Liver (tissue), 9 donors: Measurements from ENCODE around the gene LAMA2. TPM values are rescaled to one million over a fixed set of nuclear protein-coding genes. Genes with fewer than 3 reads are reported as not detected.
"Not testable (repeated sequence)": the region's sequence is repeated elsewhere in the genome, so short reads cannot be mapped to it uniquely, and the experiment has no call there.

Experiments used
- DNase-seq: peaks from one replicate; pipeline ENCODE4 v3.0.0-alpha.2; 2017; ENCODE audit warnings: low spot score
- H3K27ac ChIP-seq, 2 donors: one replicate each; pipeline ENCODE4 v1.7.0; 2013; ENCODE audit warnings: inconsistent platforms in 2 of 2, low read length in 2 of 2, control low read depth in 1 of 2, low read depth in 1 of 2, mild to moderate bottlenecking in 1 of 2
- H3K27me3 ChIP-seq, 4 donors: one replicate each; pipeline versions ENCODE4 v1.6.1 to v1.7.0; 2013; ENCODE audit warnings: low read length in 3 of 4, inconsistent platforms in 1 of 4, mild to moderate bottlenecking in 1 of 4, moderate library complexity in 1 of 4; ENCODE audit not compliant: control insufficient read depth in 4 of 4, insufficient read depth in 4 of 4
- H3K36me3 ChIP-seq, 4 donors: one replicate each; pipeline versions ENCODE4 v1.6.1 to v1.7.0; 2013; ENCODE audit warnings: low read length in 3 of 4, mild to moderate bottlenecking in 3 of 4, low read depth in 1 of 4, moderate library complexity in 1 of 4; ENCODE audit not compliant: control insufficient read depth in 4 of 4, insufficient read depth in 3 of 4
- H3K4me1 ChIP-seq, 4 donors: one replicate each; pipeline versions ENCODE4 v1.6.1 to v1.7.0; 2013; ENCODE audit warnings: low read length in 3 of 4, mild to moderate bottlenecking in 3 of 4, moderate library complexity in 1 of 4; ENCODE audit not compliant: control insufficient read depth in 4 of 4, insufficient read depth in 4 of 4
- H3K4me3 ChIP-seq, 3 donors: one replicate each; pipeline versions ENCODE4 v1.6.1 to v1.7.0; 2013; ENCODE audit warnings: low read length in 3 of 3, control low read depth in 1 of 3, low read depth in 1 of 3, mild to moderate bottlenecking in 1 of 3
- H3K9ac ChIP-seq, 2 donors: one replicate each; pipeline ENCODE4 v1.7.0; 2013; ENCODE audit warnings: low read length in 2 of 2, mild to moderate bottlenecking in 2 of 2, moderate library complexity in 2 of 2, control low read depth in 1 of 2, low read depth in 1 of 2
- H3K9me3 ChIP-seq, 4 donors: one replicate each; pipeline versions ENCODE4 v1.6.1 to v1.7.0; 2013; ENCODE audit warnings: low read length in 3 of 4; ENCODE audit not compliant: control insufficient read depth in 4 of 4
- HNF4G ChIP-seq: IDR thresholded peaks from 2 replicates; pipeline ENCODE4 v1.6.1; 2016; ENCODE audit warnings: antibody characterized with exemption
- NR2F2 ChIP-seq: IDR thresholded peaks from 2 replicates; pipeline ENCODE4 v1.6.1; 2016; ENCODE audit warnings: antibody characterized with exemption
- RAD21 ChIP-seq, 2 donors: IDR thresholded peaks; 2 replicates each; pipeline ENCODE4 v1.6.1; 2016; ENCODE audit warnings: antibody characterized with exemption in 2 of 2, mild to moderate bottlenecking in 2 of 2
- RXRA ChIP-seq, 2 donors: IDR thresholded peaks; 2 replicates each; pipeline ENCODE4 v1.6.1; 2017 to 2018; ENCODE audit warnings: antibody characterized with exemption in 2 of 2, mild to moderate bottlenecking in 1 of 2
- SP1 ChIP-seq: IDR thresholded peaks from 2 replicates; pipeline ENCODE4 v1.6.1; 2018; ENCODE audit warnings: antibody characterized with exemption, mild to moderate bottlenecking
- YY1 ChIP-seq: IDR thresholded peaks from 2 replicates; pipeline ENCODE4 v1.6.1; 2016; ENCODE audit warnings: antibody characterized with exemption, mild to moderate bottlenecking
- WGBS: extraction: QIAGEN DNeasy Blood & Tissue Kit; methylation state at CpG from one replicate; pipeline ENCODE4 v1.1.7; 2013; 5-methylcytosine and 5-hydroxymethylcytosine counted together
- polyA plus RNA-seq, 2 donors: library from polyadenylated mRNA; stranded (reverse) in 1 of 2; unstranded in 1 of 2; fragments of 200-250 nt in 1 of 2; fragments of >200 nt in 1 of 2; fragmentation: Nextera tagmentation in 1 of 2; extraction: Ambion mirVana in 1 of 2; gene quantifications; one replicate each; pipeline versions ENCODE4 v1.2.1 to v1.2.3, GENCODE V29; 2013 to 2015
- total RNA-seq, 2 donors: library from RNA; depleted of rRNA; stranded (reverse); fragments of >200 nt; gene quantifications; one replicate each; pipeline ENCODE4 v1.2.3, GENCODE V29; 2014
- TF ChIP-seq, protein P1 (sequence below): IDR thresholded peaks from 2 replicates; pipeline ENCODE4 v1.6.1; 2016; ENCODE audit warnings: antibody characterized with exemption
- TF ChIP-seq, protein P2 (sequence below): IDR thresholded peaks from 2 replicates; pipeline ENCODE4 v1.6.1; 2016; ENCODE audit warnings: antibody characterized with exemption, mild to moderate bottlenecking
- TF ChIP-seq, protein P3 (sequence below): fragments of 150-350 bp; IDR thresholded peaks from 2 replicates; pipeline ENCODE4 v1.5.1; 2017; ENCODE audit warnings: improper control_type of control experiment, low read depth, low read length; ENCODE audit not compliant: missing input control
- donor health status: healthy.
- donor health status: healthy.
- donor health status: healthy.
- donor health status: healthy.
- donor health status: healthy.

Gene LAMA2
- total and polyA plus RNA-seq, 4 donors = 1.3 to 17.0 (median 3.0) TPM

DNA sequence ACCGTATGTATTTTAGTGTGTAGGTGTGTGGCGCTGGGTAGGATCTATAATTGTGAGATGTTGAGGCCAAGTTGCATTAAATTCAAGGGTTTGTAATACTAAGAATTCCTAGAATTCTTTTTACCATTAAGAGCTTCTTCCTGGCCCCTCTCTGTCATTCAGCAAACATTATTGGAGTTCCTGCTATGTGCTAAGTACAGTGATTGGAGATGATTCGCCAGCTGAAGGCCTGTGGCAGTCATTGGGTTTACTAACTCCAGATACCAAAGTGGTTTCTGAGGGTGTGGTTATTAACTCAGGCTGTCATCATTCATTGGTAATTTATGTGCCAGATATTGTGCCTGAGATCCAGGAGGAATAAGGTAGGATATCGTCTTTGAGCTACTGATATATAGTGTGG, 167.1 kb downstream of the LAMA2 start (continued):
- TF ChIP-seq, protein P1, sequence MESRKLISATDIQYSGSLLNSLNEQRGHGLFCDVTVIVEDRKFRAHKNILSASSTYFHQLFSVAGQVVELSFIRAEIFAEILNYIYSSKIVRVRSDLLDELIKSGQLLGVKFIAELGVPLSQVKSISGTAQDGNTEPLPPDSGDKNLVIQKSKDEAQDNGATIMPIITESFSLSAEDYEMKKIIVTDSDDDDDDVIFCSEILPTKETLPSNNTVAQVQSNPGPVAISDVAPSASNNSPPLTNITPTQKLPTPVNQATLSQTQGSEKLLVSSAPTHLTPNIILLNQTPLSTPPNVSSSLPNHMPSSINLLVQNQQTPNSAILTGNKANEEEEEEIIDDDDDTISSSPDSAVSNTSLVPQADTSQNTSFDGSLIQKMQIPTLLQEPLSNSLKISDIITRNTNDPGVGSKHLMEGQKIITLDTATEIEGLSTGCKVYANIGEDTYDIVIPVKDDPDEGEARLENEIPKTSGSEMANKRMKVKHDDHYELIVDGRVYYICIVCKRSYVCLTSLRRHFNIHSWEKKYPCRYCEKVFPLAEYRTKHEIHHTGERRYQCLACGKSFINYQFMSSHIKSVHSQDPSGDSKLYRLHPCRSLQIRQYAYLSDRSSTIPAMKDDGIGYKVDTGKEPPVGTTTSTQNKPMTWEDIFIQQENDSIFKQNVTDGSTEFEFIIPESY = no peak
- no peak for TF ChIP-seq RAD21 (IDR thresholded peaks at IDR 0.05)

DNA sequence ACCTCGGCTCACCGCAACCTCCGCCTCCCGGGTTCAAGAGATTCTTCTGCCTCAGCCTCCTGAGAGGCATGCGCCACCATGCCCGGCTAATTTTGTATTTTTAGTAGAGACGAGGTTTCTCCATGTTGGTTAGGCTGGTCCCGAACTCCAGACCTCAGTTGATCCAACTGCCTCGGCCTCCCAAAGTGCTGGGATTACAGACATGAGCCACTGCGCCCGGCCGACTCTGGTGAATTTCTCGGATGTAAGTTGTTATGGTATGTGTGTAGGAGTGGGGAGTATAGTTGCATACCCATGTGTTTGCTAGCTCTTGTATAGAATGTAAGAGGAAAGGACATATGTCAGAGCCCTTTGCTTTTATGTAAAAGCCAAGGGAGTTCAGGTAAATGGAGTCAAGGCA, 170.2 kb downstream of the LAMA2 start:
- 87% methylated on average over 13 of the region's 13 CpGs for WGBS
- not testable (repeated sequence) for H3K9me3 ChIP-seq, H3K27me3 ChIP-seq, DNase-seq, H3K27ac ChIP-seq, H3K9ac ChIP-seq, H3K36me3 ChIP-seq, H3K4me1 ChIP-seq, H3K4me3 ChIP-seq

GRCh38 chr6:129055796-129056195, 172.9 kb downstream of the LAMA2 start:
- TF ChIP-seq YY1 (no peak), HNF4G (no peak), RXRA (IDR thresholded peaks at IDR 0.05) (no peak), SP1 (no peak), NR2F2 (no peak)
- TF ChIP-seq, protein P2, sequence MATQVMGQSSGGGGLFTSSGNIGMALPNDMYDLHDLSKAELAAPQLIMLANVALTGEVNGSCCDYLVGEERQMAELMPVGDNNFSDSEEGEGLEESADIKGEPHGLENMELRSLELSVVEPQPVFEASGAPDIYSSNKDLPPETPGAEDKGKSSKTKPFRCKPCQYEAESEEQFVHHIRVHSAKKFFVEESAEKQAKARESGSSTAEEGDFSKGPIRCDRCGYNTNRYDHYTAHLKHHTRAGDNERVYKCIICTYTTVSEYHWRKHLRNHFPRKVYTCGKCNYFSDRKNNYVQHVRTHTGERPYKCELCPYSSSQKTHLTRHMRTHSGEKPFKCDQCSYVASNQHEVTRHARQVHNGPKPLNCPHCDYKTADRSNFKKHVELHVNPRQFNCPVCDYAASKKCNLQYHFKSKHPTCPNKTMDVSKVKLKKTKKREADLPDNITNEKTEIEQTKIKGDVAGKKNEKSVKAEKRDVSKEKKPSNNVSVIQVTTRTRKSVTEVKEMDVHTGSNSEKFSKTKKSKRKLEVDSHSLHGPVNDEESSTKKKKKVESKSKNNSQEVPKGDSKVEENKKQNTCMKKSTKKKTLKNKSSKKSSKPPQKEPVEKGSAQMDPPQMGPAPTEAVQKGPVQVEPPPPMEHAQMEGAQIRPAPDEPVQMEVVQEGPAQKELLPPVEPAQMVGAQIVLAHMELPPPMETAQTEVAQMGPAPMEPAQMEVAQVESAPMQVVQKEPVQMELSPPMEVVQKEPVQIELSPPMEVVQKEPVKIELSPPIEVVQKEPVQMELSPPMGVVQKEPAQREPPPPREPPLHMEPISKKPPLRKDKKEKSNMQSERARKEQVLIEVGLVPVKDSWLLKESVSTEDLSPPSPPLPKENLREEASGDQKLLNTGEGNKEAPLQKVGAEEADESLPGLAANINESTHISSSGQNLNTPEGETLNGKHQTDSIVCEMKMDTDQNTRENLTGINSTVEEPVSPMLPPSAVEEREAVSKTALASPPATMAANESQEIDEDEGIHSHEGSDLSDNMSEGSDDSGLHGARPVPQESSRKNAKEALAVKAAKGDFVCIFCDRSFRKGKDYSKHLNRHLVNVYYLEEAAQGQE = no peak
- TF ChIP-seq, protein P1 = no peak
- TF ChIP-seq, protein P3, sequence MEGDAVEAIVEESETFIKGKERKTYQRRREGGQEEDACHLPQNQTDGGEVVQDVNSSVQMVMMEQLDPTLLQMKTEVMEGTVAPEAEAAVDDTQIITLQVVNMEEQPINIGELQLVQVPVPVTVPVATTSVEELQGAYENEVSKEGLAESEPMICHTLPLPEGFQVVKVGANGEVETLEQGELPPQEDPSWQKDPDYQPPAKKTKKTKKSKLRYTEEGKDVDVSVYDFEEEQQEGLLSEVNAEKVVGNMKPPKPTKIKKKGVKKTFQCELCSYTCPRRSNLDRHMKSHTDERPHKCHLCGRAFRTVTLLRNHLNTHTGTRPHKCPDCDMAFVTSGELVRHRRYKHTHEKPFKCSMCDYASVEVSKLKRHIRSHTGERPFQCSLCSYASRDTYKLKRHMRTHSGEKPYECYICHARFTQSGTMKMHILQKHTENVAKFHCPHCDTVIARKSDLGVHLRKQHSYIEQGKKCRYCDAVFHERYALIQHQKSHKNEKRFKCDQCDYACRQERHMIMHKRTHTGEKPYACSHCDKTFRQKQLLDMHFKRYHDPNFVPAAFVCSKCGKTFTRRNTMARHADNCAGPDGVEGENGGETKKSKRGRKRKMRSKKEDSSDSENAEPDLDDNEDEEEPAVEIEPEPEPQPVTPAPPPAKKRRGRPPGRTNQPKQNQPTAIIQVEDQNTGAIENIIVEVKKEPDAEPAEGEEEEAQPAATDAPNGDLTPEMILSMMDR = no peak
- WGBS = 53% methylated on average over 3 of the region's 3 CpGs
- H3K27ac ChIP-seq = no peak overlapping the region
- H3K36me3 ChIP-seq = no peaks in the 10 kb centered on the region
- H3K4me3 ChIP-seq = no peak overlapping the region
- DNase-seq = no peak
- no peaks in the 10 kb centered on the region for H3K9me3 ChIP-seq
- H3K27me3 ChIP-seq = no peaks in the 10 kb centered on the region
- H3K9ac ChIP-seq = no peak overlapping the region
- H3K4me1 ChIP-seq = no peaks in the 10 kb centered on the region
